K562 (cell line): Measurements from ENCODE around the gene MAGEA4. TPM values are rescaled to one million over a fixed set of nuclear protein-coding genes. Genes with fewer than 3 reads are reported as not detected.

Source experiments
- ATF2 ChIP-seq: sonication (generic); formaldehyde crosslinking; IDR thresholded peaks from 2 replicates; pipeline ENCODE4 v1.8.1; 2022; ENCODE audit warnings: missing genetic modification reagents
- CHD1 ChIP-seq: fragments of 200-600 bp; sonication (generic); IDR thresholded peaks from one replicate; pipeline ENCODE4 v1.6.1; 2012; ENCODE audit warnings: mild to moderate bottlenecking, moderate library complexity, low read length, inconsistent platforms
- ELK3 ChIP-seq: fragments of 450-650 bp; formaldehyde crosslinking; IDR thresholded peaks from 2 replicates; pipeline ENCODE4 v1.4.0; 2020; ENCODE audit warnings: mild to moderate bottlenecking
- FOS ChIP-seq: IDR thresholded peaks from 3 replicates; pipeline ENCODE4 v1.6.1; 2011; ENCODE audit not compliant: insufficient read length; ENCODE audit errors: extremely low read depth
- FOSL1 ChIP-seq: fragments of 200-800 bp; sonication (Bioruptor generic); conservative IDR thresholded peaks from 2 replicates; pipeline ENCODE4 v1.6.1; 2016; ENCODE audit warnings: missing genetic modification characterization, missing compliant biosample characterization
- FOXK1 ChIP-seq: sonication (generic); formaldehyde crosslinking; IDR thresholded peaks from 2 replicates; pipeline ENCODE4 v1.8.0; 2022; ENCODE audit warnings: missing genetic modification reagents, mild to moderate bottlenecking, borderline replicate concordance
- HOXB6 ChIP-seq: fragments of 250-450 bp; sonication (Bioruptor Pico); IDR thresholded peaks from 2 replicates; pipeline ENCODE4 v1.5.1; 2022; ENCODE audit warnings: mild to moderate bottlenecking, borderline replicate concordance
- KDM1A ChIP-seq, 2 experiments: fragments of 450-650 bp; IDR thresholded peaks; 2 replicates each; pipeline ENCODE4 v1.6.1; 2016; ENCODE audit warnings: mild to moderate bottlenecking in 2 of 2
- MAFF ChIP-seq: IDR thresholded peaks from 2 replicates; pipeline ENCODE4 v1.6.1; 2012; ENCODE audit warnings: low read length, improper control_type of control experiment
- NBN ChIP-seq: fragments of 450-650 bp; IDR thresholded peaks from 2 replicates; pipeline ENCODE4 v1.6.1; 2016; ENCODE audit warnings: low read depth, mild to moderate bottlenecking
- NCOR1 ChIP-seq: fragments of 450-650 bp; IDR thresholded peaks from 2 replicates; pipeline ENCODE4 v1.6.1; 2016; ENCODE audit warnings: mild to moderate bottlenecking, moderate library complexity
- SMARCE1 ChIP-seq: fragments of 450-650 bp; IDR thresholded peaks from 2 replicates; pipeline ENCODE4 v1.7.1; 2016; ENCODE audit warnings: mild to moderate bottlenecking
- TCFL5 ChIP-seq: fragments of 250-450 bp; sonication (Bioruptor Pico); conservative IDR thresholded peaks from 2 replicates; pipeline ENCODE4 v1.6.1; 2021; ENCODE audit warnings: mild to moderate bottlenecking, moderate library complexity, matching md5 sums
- U2AF1 ChIP-seq: fragments of 200-400 bp; formaldehyde crosslinking; optimal IDR thresholded peaks from 2 replicates; pipeline ENCODE3; 2017; ENCODE audit warnings: mild to moderate bottlenecking, low read depth, low read length, moderate library complexity
- ZBTB11 ChIP-seq, 3 experiments: fragments of 200-800 bp in 1 of 3; fragments of 250-450 bp in 1 of 3; fragments of 450-650 bp in 1 of 3; sonication (Bioruptor Pico) in 1 of 3; sonication (Bioruptor generic) in 1 of 3; formaldehyde crosslinking in 1 of 3; IDR thresholded peaks; 2 replicates each; pipeline versions ENCODE4 v1.6.1 to v1.8.0; 2016 to 2022; ENCODE audit warnings: mild to moderate bottlenecking in 2 of 3, missing genetic modification characterization in 2 of 3, missing compliant biosample characterization in 1 of 3, moderate library complexity in 1 of 3
- ZBTB8A ChIP-seq: fragments of 450-650 bp; IDR thresholded peaks from 2 replicates; pipeline ENCODE4 v1.6.1; 2018; ENCODE audit warnings: mild to moderate bottlenecking, moderate library complexity; ENCODE audit not compliant: partially characterized antibody
- ZBTB9 ChIP-seq: fragments of 450-650 bp; formaldehyde crosslinking; IDR thresholded peaks from 2 replicates; pipeline ENCODE4 v1.4.0; 2020; ENCODE audit warnings: mild to moderate bottlenecking, moderate library complexity
- polyA plus RNA-seq, 8 experiments: library from polyadenylated mRNA; depleted of rRNA in 4 of 8; stranded (reverse) in 5 of 8; unstranded in 3 of 8; fragments of >200 nt; fragmentation: Nextera tagmentation in 2 of 8; fragmentation: Illumina TruSeq in 1 of 8; extraction: Ambion mirVana in 2 of 8; extraction: Trizol in 1 of 8; gene quantifications; 2 replicates each; pipeline versions ENCODE4 v1.2.1 to v1.2.3, GENCODE V29; 2011 to 2014; ENCODE audit warnings: inconsistent platforms in 1 of 8, missing spikeins in 1 of 8
- total RNA-seq, 7 experiments: library from RNA; depleted of rRNA in 6 of 7; stranded (reverse); fragments of >200 nt in 6 of 7; fragmentation: Illumina TruSeq in 2 of 7; extraction: Trizol in 2 of 7; gene quantifications; 2 replicates each; pipeline versions ENCODE4 v1.2.1 to v1.2.3, GENCODE V29; 2011 to 2021; ENCODE audit warnings: low replicate concordance in 1 of 7
- TF ChIP-seq, protein P1 (sequence below): sonication (generic); IDR thresholded peaks from 2 replicates; pipeline ENCODE4 v1.6.1; 2016
- TF ChIP-seq, protein P2 (sequence below): IDR thresholded peaks from 2 replicates; pipeline ENCODE4 v1.6.1; 2011; ENCODE audit not compliant: insufficient read length; ENCODE audit errors: extremely low read depth

The MAGEA4 gene
- total and polyA plus RNA-seq, 9 of the 15 experiments (the other 6 are each of a cell fraction or from before 2014, with no cell fraction given), result 0.42 to 1.9 (median 0.69) TPM

GRCh38 chrX:151896734-151897474 is 15.8 kb upstream of the MAGEA4 start (continued):
- TF ChIP-seq HOXB6 (CRISPR knock-in tag), result no peak
- TF ChIP-seq NCOR1, result no peak; the same call in 1 of the 2 replicates
- no peak for TF ChIP-seq MAFF
- TF ChIP-seq NBN, result 0 out of 2 replicates have a peak, but pooled peaks have one; percentile 57
- TF ChIP-seq ELK3 (CRISPR knock-in tag), result no peak
- TF ChIP-seq SMARCE1, result no peak
- no peak for TF ChIP-seq ZBTB9 (CRISPR knock-in tag)
- no peak for TF ChIP-seq ATF2 (CRISPR knock-in tag)
- TF ChIP-seq ZBTB11 (CRISPR knock-in tag; IDR thresholded peaks at IDR 0.05), result no peak
- TF ChIP-seq FOSL1 (tag), result peak; percentile 63
- no peak for TF ChIP-seq FOS
- TF ChIP-seq, protein P1, sequence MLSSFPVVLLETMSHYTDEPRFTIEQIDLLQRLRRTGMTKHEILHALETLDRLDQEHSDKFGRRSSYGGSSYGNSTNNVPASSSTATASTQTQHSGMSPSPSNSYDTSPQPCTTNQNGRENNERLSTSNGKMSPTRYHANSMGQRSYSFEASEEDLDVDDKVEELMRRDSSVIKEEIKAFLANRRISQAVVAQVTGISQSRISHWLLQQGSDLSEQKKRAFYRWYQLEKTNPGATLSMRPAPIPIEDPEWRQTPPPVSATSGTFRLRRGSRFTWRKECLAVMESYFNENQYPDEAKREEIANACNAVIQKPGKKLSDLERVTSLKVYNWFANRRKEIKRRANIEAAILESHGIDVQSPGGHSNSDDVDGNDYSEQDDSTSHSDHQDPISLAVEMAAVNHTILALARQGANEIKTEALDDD, result peak; percentile 29; the same call in 1 of the 2 replicates
- TF ChIP-seq CHD1, result no peak
- no peak for TF ChIP-seq FOXK1 (CRISPR knock-in tag)
- no peak for TF ChIP-seq U2AF1
- TF ChIP-seq ZBTB8A, result no peak
- TF ChIP-seq TCFL5, result no peak
- TF ChIP-seq KDM1A (IDR thresholded peaks at IDR 0.05), result no peak
- TF ChIP-seq, protein P2, sequence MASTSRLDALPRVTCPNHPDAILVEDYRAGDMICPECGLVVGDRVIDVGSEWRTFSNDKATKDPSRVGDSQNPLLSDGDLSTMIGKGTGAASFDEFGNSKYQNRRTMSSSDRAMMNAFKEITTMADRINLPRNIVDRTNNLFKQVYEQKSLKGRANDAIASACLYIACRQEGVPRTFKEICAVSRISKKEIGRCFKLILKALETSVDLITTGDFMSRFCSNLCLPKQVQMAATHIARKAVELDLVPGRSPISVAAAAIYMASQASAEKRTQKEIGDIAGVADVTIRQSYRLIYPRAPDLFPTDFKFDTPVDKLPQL, result no peak
